ENCODE results near the gene ZGLP1.

ZGLP1 gene

GRCh38 chr19:10327793-10328192 lies 18.2 kb upstream of the ZGLP1 start:
- no peak for DNase-seq (ENCODE audit: low spot score)

GRCh38 chr19:10325732-10326131 lies 16.1 kb upstream of the ZGLP1 start:
- no peak for DNase-seq (ENCODE audit: low spot score)

GRCh38 chr19:10321874-10322835 lies 12.5 kb upstream of the ZGLP1 start:
- DNase-seq (ENCODE audit: low spot score), result no peak

- no peak for DNase-seq (ENCODE audit: low spot score)
Measured at GRCh38 chr19:10321417-10321797, 11.8 kb upstream of the ZGLP1 start.

GRCh38 chr19:10320602-10321416 lies 11.2 kb upstream of the ZGLP1 start:
- no peak for DNase-seq (ENCODE audit: low spot score)

- no peak for DNase-seq (ENCODE audit: low spot score)
Measured at GRCh38 chr19:10318807-10319682, 9.4 kb upstream of the ZGLP1 start.

GRCh38 chr19:10317857-10318462 lies 8.3 kb upstream of the ZGLP1 start:
- DNase-seq (ENCODE audit: low spot score), result no peak

- no peak for DNase-seq (ENCODE audit: low spot score)
Measured at GRCh38 chr19:10317045-10317856, 7.6 kb upstream of the ZGLP1 start.

GRCh38 chr19:10316229-10317044 lies 6.8 kb upstream of the ZGLP1 start:
- no peak for DNase-seq (ENCODE audit: low spot score)

- peak; percentile 88 for DNase-seq (ENCODE audit: low spot score)
Measured at GRCh38 chr19:10315335-10316214, 6.0 kb upstream of the ZGLP1 start, which contains the start of gene FDX2. Gene FDX2, minus strand, starts transcription at chr19:10316015. Its CDS starts 19 bp downstream, at chr19:10315996.

GRCh38 chr19:10306327-10306726 lies 3.3 kb downstream of the ZGLP1 start:
- no peak for DNase-seq (ENCODE audit: low spot score)

- peak; percentile 74 for DNase-seq (ENCODE audit: low spot score)
Measured at GRCh38 chr19:10305139-10305806, 4.3 kb downstream of the ZGLP1 start.

- no peak for DNase-seq (ENCODE audit: low spot score)
Measured at GRCh38 chr19:10299545-10300458, 9.8 kb downstream of the ZGLP1 start.

GRCh38 chr19:10295847-10296591 lies 13.6 kb downstream of the ZGLP1 start:
- no peak for DNase-seq (ENCODE audit: low spot score)

- no peak for DNase-seq (ENCODE audit: low spot score)
Measured at GRCh38 chr19:10295305-10295846, 14.2 kb downstream of the ZGLP1 start.

GRCh38 chr19:10294368-10294697 lies 15.3 kb downstream of the ZGLP1 start:
- DNase-seq (ENCODE audit: low spot score), result no peak
